Suprapubic skin (tissue), 3 donors: ENCODE data around the gene FBXO21.

ENCODE experiments used
- POLR2A ChIP-seq, 2 donors: fragments of 450-650 bp; IDR thresholded peaks; one replicate each; pipeline ENCODE4 v1.6.1; 2017; ENCODE audit warnings: antibody characterized with exemption in 2 of 2, mild to moderate bottlenecking in 2 of 2, moderate library complexity in 2 of 2
- TF ChIP-seq, protein P1 (sequence below), 2 donors: fragments of 200-600 bp in 1 of 2; fragments of 450-650 bp in 1 of 2; sonication (generic) in 1 of 2; IDR thresholded peaks; one replicate each; pipeline ENCODE4 v1.5.1; 2016 to 2019; ENCODE audit warnings: antibody characterized with exemption in 2 of 2, mild to moderate bottlenecking in 1 of 2, moderate library complexity in 1 of 2

DNA sequence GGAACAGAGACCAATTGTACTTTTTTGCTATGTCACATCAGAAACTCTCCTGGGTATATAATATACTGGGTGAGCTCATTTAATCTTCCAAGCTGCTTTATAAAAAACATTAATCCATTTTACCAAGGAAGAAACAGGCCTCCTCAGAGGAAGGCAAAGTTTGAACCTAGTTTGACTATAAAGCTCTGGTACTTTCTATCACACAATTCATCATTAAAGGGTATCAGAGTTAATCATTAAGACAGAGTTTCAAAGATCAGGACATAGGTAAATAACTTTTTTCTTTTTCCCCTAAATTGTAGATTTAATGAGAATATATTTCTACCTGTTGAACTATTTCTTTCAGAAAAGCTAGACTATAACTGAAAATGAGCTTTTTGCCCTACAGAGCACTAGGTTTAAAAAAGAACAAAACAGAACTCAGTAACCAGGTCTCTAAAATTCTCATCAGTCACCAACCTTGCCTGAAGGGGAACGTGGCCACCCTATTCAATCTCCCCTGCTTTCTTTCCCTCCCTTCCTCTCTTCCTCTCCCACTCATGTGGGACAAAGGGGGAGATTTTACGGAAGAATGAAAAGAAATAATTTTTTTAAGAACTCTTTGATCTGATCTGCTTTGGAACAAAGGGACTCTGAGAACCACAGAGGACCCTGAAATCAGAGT, 18.6 kb downstream of the FBXO21 start:
- TF ChIP-seq POLR2A (IDR thresholded peaks at IDR 0.05): no peak
- TF ChIP-seq, protein P1, sequence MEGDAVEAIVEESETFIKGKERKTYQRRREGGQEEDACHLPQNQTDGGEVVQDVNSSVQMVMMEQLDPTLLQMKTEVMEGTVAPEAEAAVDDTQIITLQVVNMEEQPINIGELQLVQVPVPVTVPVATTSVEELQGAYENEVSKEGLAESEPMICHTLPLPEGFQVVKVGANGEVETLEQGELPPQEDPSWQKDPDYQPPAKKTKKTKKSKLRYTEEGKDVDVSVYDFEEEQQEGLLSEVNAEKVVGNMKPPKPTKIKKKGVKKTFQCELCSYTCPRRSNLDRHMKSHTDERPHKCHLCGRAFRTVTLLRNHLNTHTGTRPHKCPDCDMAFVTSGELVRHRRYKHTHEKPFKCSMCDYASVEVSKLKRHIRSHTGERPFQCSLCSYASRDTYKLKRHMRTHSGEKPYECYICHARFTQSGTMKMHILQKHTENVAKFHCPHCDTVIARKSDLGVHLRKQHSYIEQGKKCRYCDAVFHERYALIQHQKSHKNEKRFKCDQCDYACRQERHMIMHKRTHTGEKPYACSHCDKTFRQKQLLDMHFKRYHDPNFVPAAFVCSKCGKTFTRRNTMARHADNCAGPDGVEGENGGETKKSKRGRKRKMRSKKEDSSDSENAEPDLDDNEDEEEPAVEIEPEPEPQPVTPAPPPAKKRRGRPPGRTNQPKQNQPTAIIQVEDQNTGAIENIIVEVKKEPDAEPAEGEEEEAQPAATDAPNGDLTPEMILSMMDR (IDR thresholded peaks at IDR 0.05): no peak
